ENCODE data around the gene TBC1D22A.

The TBC1D22A gene

DNA sequence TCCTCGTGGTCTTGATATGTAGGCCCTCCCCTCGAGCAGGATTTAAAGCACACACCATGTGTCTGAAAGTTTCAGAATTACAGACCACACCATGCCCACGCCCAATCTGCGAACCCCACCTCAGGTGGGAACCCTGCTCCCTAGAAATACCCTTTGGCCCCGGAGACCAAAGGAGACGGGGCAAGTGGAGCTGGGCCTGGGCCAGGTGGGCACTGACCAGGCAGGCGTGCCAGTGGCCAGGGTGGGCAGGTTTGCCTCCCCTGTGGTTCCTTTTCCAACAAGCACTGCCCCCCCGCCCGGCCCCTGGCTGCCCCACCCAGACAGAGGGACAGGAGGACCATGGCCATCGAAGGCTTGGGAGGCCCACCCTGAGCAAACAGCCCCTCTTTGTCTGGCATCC is 400.4 kb downstream of the TBC1D22A start:
- H3K4me3 ChIP-seq (ENCODE audit: low read depth, low read length) = no peak overlapping the region
- DNase-seq (ENCODE audit: low read depth) = no peak
- TF ChIP-seq, protein P1, sequence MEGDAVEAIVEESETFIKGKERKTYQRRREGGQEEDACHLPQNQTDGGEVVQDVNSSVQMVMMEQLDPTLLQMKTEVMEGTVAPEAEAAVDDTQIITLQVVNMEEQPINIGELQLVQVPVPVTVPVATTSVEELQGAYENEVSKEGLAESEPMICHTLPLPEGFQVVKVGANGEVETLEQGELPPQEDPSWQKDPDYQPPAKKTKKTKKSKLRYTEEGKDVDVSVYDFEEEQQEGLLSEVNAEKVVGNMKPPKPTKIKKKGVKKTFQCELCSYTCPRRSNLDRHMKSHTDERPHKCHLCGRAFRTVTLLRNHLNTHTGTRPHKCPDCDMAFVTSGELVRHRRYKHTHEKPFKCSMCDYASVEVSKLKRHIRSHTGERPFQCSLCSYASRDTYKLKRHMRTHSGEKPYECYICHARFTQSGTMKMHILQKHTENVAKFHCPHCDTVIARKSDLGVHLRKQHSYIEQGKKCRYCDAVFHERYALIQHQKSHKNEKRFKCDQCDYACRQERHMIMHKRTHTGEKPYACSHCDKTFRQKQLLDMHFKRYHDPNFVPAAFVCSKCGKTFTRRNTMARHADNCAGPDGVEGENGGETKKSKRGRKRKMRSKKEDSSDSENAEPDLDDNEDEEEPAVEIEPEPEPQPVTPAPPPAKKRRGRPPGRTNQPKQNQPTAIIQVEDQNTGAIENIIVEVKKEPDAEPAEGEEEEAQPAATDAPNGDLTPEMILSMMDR (IDR thresholded peaks at IDR 0.05; ENCODE audit: control insufficient read depth, extremely low read depth, insufficient read depth) = no peak

GRCh38 chr22:47163481-47163855 is 401.0 kb downstream of the TBC1D22A start:
- DNase-seq (ENCODE audit: low read depth) = no peak
- no peak overlapping the region for H3K4me3 ChIP-seq (ENCODE audit: low read depth, low read length)
- TF ChIP-seq, protein P1 (IDR thresholded peaks at IDR 0.05; ENCODE audit: control insufficient read depth, extremely low read depth, insufficient read depth) = no peak

DNA sequence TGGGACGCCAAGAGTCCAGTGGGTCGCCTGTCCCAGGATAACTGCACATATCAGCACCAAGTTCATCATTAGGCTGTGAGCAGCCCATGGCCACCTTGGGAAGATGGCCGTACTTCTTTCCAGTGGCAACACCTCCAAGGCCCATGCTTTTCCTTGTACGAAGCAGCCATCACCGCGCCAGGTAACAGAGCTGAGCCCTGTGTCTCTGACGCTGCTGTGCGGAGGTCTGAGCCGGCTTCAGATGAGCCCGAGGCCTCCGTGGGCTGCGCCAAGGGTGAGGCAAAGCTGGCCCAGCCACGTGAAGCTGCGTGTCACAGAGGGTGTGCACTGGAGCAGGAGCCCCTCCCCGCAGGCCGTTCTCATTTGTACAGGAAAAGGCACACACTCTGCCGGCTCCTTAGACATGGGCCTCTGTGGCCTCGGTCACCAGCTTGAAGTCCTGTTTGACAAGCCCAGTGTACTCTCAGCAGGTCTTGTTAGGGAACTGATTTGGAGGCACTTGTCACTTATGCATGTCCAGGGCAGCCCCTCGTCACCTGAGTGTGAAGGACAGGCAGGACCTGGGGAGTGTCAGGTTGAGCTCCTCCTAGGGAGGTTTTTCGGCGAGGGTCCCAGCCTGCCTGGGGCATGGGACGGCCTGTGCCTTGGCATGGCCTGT is 401.5 kb downstream of the TBC1D22A start:
- no peak for DNase-seq (ENCODE audit: low read depth)
- H3K4me3 ChIP-seq (ENCODE audit: low read depth, low read length) = no peak overlapping the region
- TF ChIP-seq, protein P1 (IDR thresholded peaks at IDR 0.05; ENCODE audit: control insufficient read depth, extremely low read depth, insufficient read depth) = no peak

GRCh38 chr22:47164514-47165337 is 402.3 kb downstream of the TBC1D22A start:
- DNase-seq (ENCODE audit: low read depth) = no peak
- TF ChIP-seq, protein P1 (IDR thresholded peaks at IDR 0.05; ENCODE audit: control insufficient read depth, extremely low read depth, insufficient read depth) = no peak

GRCh38 chr22:47165338-47166032 is 403.0 kb downstream of the TBC1D22A start:
- TF ChIP-seq, protein P1 (IDR thresholded peaks at IDR 0.05; ENCODE audit: control insufficient read depth, extremely low read depth, insufficient read depth) = no peak
- H3K4me3 ChIP-seq (ENCODE audit: low read depth, low read length) = no peak overlapping the region

More at GRCh38 chr22:47164514-47165337, 402.3 kb downstream of the TBC1D22A start:
- no peak overlapping the region for H3K4me3 ChIP-seq (ENCODE audit: low read depth, low read length)

DNA sequence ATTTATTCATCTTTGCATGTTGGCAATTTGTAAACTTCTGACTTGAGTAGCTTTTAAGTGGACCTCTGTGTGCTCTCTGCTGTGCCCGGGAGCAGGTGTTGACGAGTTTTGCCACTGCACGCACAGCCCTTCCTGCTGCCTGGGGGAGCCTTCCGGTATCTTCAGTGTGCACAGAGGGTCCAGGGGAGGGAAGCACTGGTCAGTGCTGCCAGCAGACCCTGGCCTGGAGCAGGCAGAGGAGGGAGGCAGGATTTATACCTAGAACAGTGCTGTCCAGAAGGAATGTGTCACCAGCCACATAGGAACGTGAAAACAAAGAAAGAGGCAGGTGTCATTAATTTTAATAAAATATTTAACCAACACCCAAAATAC is 403.6 kb downstream of the TBC1D22A start:
- H3K4me3 ChIP-seq (ENCODE audit: low read depth, low read length) = no peak overlapping the region
- TF ChIP-seq, protein P1 (IDR thresholded peaks at IDR 0.05; ENCODE audit: control insufficient read depth, extremely low read depth, insufficient read depth) = no peak
- DNase-seq (ENCODE audit: low read depth) = no peak

More at GRCh38 chr22:47165338-47166032, 403.0 kb downstream of the TBC1D22A start:
- no peak for DNase-seq (ENCODE audit: low read depth)
